Central memory CD8-positive, alpha-beta T cell (primary cell): ENCODE measurements around the gene MRPL58.
"Not testable (repeated sequence)": the region's sequence is repeated elsewhere in the genome, so short reads cannot be mapped to it uniquely, and the experiment has no call there.

Source experiments
- ATAC-seq: fragments of 150-1000 bp; cut with Tn5 transposase; replicated peaks from 2 replicates; pipeline ENCODE4 v1.10.0; 2022; ENCODE audit warnings: mild to moderate bottlenecking, moderate FRiP score, moderate number of reproducible peaks; ENCODE audit not compliant: poor library complexity, severe bottlenecking; ENCODE audit errors: extremely low read depth
- DNase-seq, 2 donors: peaks; one replicate each; pipeline ENCODE4 v3.0.0; 2021; ENCODE audit warnings: low spot score in 2 of 2
- H3K27ac Mint-ChIP-seq: one replicate; pipeline ENCODE4 v1.8.0; 2022; ENCODE audit warnings: low read depth, mild to moderate bottlenecking, moderate library complexity, mixed read lengths
- H3K27me3 Mint-ChIP-seq: one replicate; pipeline ENCODE4 v1.8.0; 2022; ENCODE audit warnings: mixed read lengths
- H3K36me3 Mint-ChIP-seq: one replicate; pipeline ENCODE4 v1.8.0; 2022; ENCODE audit warnings: mild to moderate bottlenecking, moderate library complexity, mixed read lengths; ENCODE audit not compliant: insufficient read depth
- H3K4me1 Mint-ChIP-seq: one replicate; pipeline ENCODE4 v1.8.0; 2022; ENCODE audit warnings: mixed read lengths
- H3K4me3 Mint-ChIP-seq: one replicate; pipeline ENCODE4 v1.8.0; 2022; ENCODE audit warnings: mild to moderate bottlenecking, moderate library complexity, mixed read lengths
- H3K9me3 Mint-ChIP-seq: one replicate; pipeline ENCODE4 v1.8.0; 2022; ENCODE audit warnings: mixed read lengths

The MRPL58 gene

GRCh38 chr17:74994440-74994839, 18.0 kb upstream of the MRPL58 start:
- Mint-ChIP-seq H3K9me3 (no peaks in the 10 kb centered on the region), H3K27me3 (peaks cover 8% of the 10 kb centered on the region), H3K4me1 (peaks cover 6% of the 10 kb centered on the region), H3K36me3 (peaks cover 2% of the 10 kb centered on the region), H3K27ac (no peak overlapping the region), H3K4me3 (no peak overlapping the region)
- ATAC-seq = no peak
- DNase-seq = no peak

- Mint-ChIP-seq H3K27me3 (peaks cover 8% of the 10 kb centered on the region), H3K9me3 (no peaks in the 10 kb centered on the region), H3K27ac (no peak overlapping the region), H3K4me3 (no peak overlapping the region), H3K4me1 (peaks cover 6% of the 10 kb centered on the region), H3K36me3 (peaks cover 2% of the 10 kb centered on the region)
- ATAC-seq (no peak), DNase-seq (no peak)
Observed at GRCh38 chr17:74995847-74996246, 16.6 kb upstream of the MRPL58 start.

- Mint-ChIP-seq H3K27me3 (peaks cover 8% of the 10 kb centered on the region), H3K9me3 (no peaks in the 10 kb centered on the region), H3K27ac (no peak overlapping the region), H3K4me1 (peaks cover 6% of the 10 kb centered on the region), H3K36me3 (peaks cover 4% of the 10 kb centered on the region), H3K4me3 (no peak overlapping the region)
- DNase-seq (no peak), ATAC-seq (no peak)
Observed at GRCh38 chr17:74998783-74999182, 13.7 kb upstream of the MRPL58 start.

GRCh38 chr17:74999523-74999922, 12.9 kb upstream of the MRPL58 start:
- H3K9me3 Mint-ChIP-seq = no peaks in the 10 kb centered on the region
- no peak overlapping the region for H3K27ac Mint-ChIP-seq
- ATAC-seq = no peak
- H3K4me3 Mint-ChIP-seq = no peak overlapping the region
- peaks cover 4% of the 10 kb centered on the region for H3K36me3 Mint-ChIP-seq
- peaks cover 8% of the 10 kb centered on the region for H3K27me3 Mint-ChIP-seq
- peaks cover 6% of the 10 kb centered on the region for H3K4me1 Mint-ChIP-seq
- DNase-seq = no peak

GRCh38 chr17:75001915-75002843, 10.3 kb upstream of the MRPL58 start:
- H3K27ac Mint-ChIP-seq = no peak overlapping the region
- H3K4me3 Mint-ChIP-seq = no peak overlapping the region
- DNase-seq (no peak), ATAC-seq (no peak)
- H3K27me3 Mint-ChIP-seq = peaks cover 8% of the 10 kb centered on the region
- peaks cover 4% of the 10 kb centered on the region for H3K36me3 Mint-ChIP-seq
- H3K4me1 Mint-ChIP-seq = peaks cover 6% of the 10 kb centered on the region
- H3K9me3 Mint-ChIP-seq = no peaks in the 10 kb centered on the region

GRCh38 chr17:75003070-75003956, 9.2 kb upstream of the MRPL58 start:
- H3K4me1 Mint-ChIP-seq = peaks cover 4% of the 10 kb centered on the region
- ATAC-seq (no peak), DNase-seq (no peak)
- H3K27me3 Mint-ChIP-seq = peaks cover 4% of the 10 kb centered on the region
- H3K27ac Mint-ChIP-seq = no peak overlapping the region
- peaks cover 3% of the 10 kb centered on the region for H3K36me3 Mint-ChIP-seq
- no peaks in the 10 kb centered on the region for H3K9me3 Mint-ChIP-seq
- H3K4me3 Mint-ChIP-seq = no peak overlapping the region

GRCh38 chr17:75003957-75004355, 8.5 kb upstream of the MRPL58 start:
- Mint-ChIP-seq H3K27ac (no peak overlapping the region), H3K4me1 (no peaks in the 10 kb centered on the region), H3K4me3 (no peak overlapping the region), H3K36me3 (peaks cover 2% of the 10 kb centered on the region), H3K27me3 (no peaks in the 10 kb centered on the region), H3K9me3 (no peaks in the 10 kb centered on the region)
- ATAC-seq (no peak), DNase-seq (no peak)

- Mint-ChIP-seq H3K36me3 (peaks cover 2% of the 10 kb centered on the region), H3K4me3 (no peak overlapping the region), H3K9me3 (no peaks in the 10 kb centered on the region), H3K4me1 (no peaks in the 10 kb centered on the region), H3K27me3 (no peaks in the 10 kb centered on the region), H3K27ac (no peak overlapping the region)
- ATAC-seq (no peak), DNase-seq (no peak)
Observed at GRCh38 chr17:75004371-75004770, 8.1 kb upstream of the MRPL58 start.

- ATAC-seq (no peak), DNase-seq (no peak)
- no peak overlapping the region for H3K4me3 Mint-ChIP-seq
- H3K36me3 Mint-ChIP-seq = peaks cover 2% of the 10 kb centered on the region
- H3K9me3 Mint-ChIP-seq = no peaks in the 10 kb centered on the region
- no peaks in the 10 kb centered on the region for H3K4me1 Mint-ChIP-seq
- no peaks in the 10 kb centered on the region for H3K27me3 Mint-ChIP-seq
- no peak overlapping the region for H3K27ac Mint-ChIP-seq
Observed at GRCh38 chr17:75005291-75005690, 7.2 kb upstream of the MRPL58 start.

GRCh38 chr17:75006084-75006483, 6.4 kb upstream of the MRPL58 start:
- not testable (repeated sequence) for H3K4me1 Mint-ChIP-seq, DNase-seq, H3K27me3 Mint-ChIP-seq, H3K36me3 Mint-ChIP-seq, H3K4me3 Mint-ChIP-seq, H3K9me3 Mint-ChIP-seq, H3K27ac Mint-ChIP-seq, ATAC-seq

GRCh38 chr17:75006653-75007052, 5.8 kb upstream of the MRPL58 start:
- no peak for ATAC-seq
- Mint-ChIP-seq H3K36me3 (peaks cover 2% of the 10 kb centered on the region), H3K4me3 (no peak overlapping the region), H3K27ac (no peak overlapping the region), H3K9me3 (no peaks in the 10 kb centered on the region), H3K27me3 (no peaks in the 10 kb centered on the region), H3K4me1 (no peaks in the 10 kb centered on the region)
- no peak for DNase-seq

- DNase-seq (no peak), ATAC-seq (no peak)
- no peaks in the 10 kb centered on the region for H3K9me3 Mint-ChIP-seq
- H3K27ac Mint-ChIP-seq = no peak overlapping the region
- no peaks in the 10 kb centered on the region for H3K27me3 Mint-ChIP-seq
- peaks cover 10% of the 10 kb centered on the region for H3K4me1 Mint-ChIP-seq
- H3K36me3 Mint-ChIP-seq = no peaks in the 10 kb centered on the region
- H3K4me3 Mint-ChIP-seq = no peak overlapping the region
Observed at GRCh38 chr17:75008373-75008772, 4.1 kb upstream of the MRPL58 start.
